Liver (tissue), 9 donors: ENCODE data around the gene MEG3. TPM values are rescaled to one million over a fixed set of nuclear protein-coding genes. Genes with fewer than 3 reads are reported as not detected.

ENCODE experiments used
- DNase-seq: peaks from one replicate; pipeline ENCODE4 v3.0.0-alpha.2; 2017; ENCODE audit warnings: low spot score
- H3K27ac ChIP-seq, 2 donors: one replicate each; pipeline ENCODE4 v1.7.0; 2013; ENCODE audit warnings: inconsistent platforms in 2 of 2, low read length in 2 of 2, control low read depth in 1 of 2, low read depth in 1 of 2, mild to moderate bottlenecking in 1 of 2
- H3K27me3 ChIP-seq, 4 donors: one replicate each; pipeline versions ENCODE4 v1.6.1 to v1.7.0; 2013; ENCODE audit warnings: low read length in 3 of 4, inconsistent platforms in 1 of 4, mild to moderate bottlenecking in 1 of 4, moderate library complexity in 1 of 4; ENCODE audit not compliant: control insufficient read depth in 4 of 4, insufficient read depth in 4 of 4
- H3K36me3 ChIP-seq, 4 donors: one replicate each; pipeline versions ENCODE4 v1.6.1 to v1.7.0; 2013; ENCODE audit warnings: low read length in 3 of 4, mild to moderate bottlenecking in 3 of 4, low read depth in 1 of 4, moderate library complexity in 1 of 4; ENCODE audit not compliant: control insufficient read depth in 4 of 4, insufficient read depth in 3 of 4
- H3K4me1 ChIP-seq, 4 donors: one replicate each; pipeline versions ENCODE4 v1.6.1 to v1.7.0; 2013; ENCODE audit warnings: low read length in 3 of 4, mild to moderate bottlenecking in 3 of 4, moderate library complexity in 1 of 4; ENCODE audit not compliant: control insufficient read depth in 4 of 4, insufficient read depth in 4 of 4
- H3K4me3 ChIP-seq, 3 donors: one replicate each; pipeline versions ENCODE4 v1.6.1 to v1.7.0; 2013; ENCODE audit warnings: low read length in 3 of 3, control low read depth in 1 of 3, low read depth in 1 of 3, mild to moderate bottlenecking in 1 of 3
- H3K9ac ChIP-seq, 2 donors: one replicate each; pipeline ENCODE4 v1.7.0; 2013; ENCODE audit warnings: low read length in 2 of 2, mild to moderate bottlenecking in 2 of 2, moderate library complexity in 2 of 2, control low read depth in 1 of 2, low read depth in 1 of 2
- H3K9me3 ChIP-seq, 4 donors: one replicate each; pipeline versions ENCODE4 v1.6.1 to v1.7.0; 2013; ENCODE audit warnings: low read length in 3 of 4; ENCODE audit not compliant: control insufficient read depth in 4 of 4
- FOXA2 ChIP-seq: IDR thresholded peaks from 2 replicates; pipeline ENCODE4 v1.6.1; 2016; ENCODE audit warnings: antibody characterized with exemption
- GABPA ChIP-seq, 2 donors: IDR thresholded peaks in 1 of 2; conservative IDR thresholded peaks in 1 of 2; 2 replicates each; pipeline ENCODE4 v1.6.1; 2016; ENCODE audit warnings: antibody characterized with exemption in 2 of 2, mild to moderate bottlenecking in 1 of 2, moderate library complexity in 1 of 2
- HNF4A ChIP-seq, 2 donors: conservative IDR thresholded peaks; 2 replicates each; pipeline ENCODE4 v1.6.1; 2016; ENCODE audit warnings: antibody characterized with exemption in 2 of 2, mild to moderate bottlenecking in 2 of 2
- JUND ChIP-seq, 2 donors: IDR thresholded peaks; 2 replicates each; pipeline ENCODE4 v1.6.1; 2016; ENCODE audit warnings: antibody characterized with exemption in 2 of 2
- NR2F2 ChIP-seq: IDR thresholded peaks from 2 replicates; pipeline ENCODE4 v1.6.1; 2016; ENCODE audit warnings: antibody characterized with exemption
- RAD21 ChIP-seq, 2 donors: IDR thresholded peaks; 2 replicates each; pipeline ENCODE4 v1.6.1; 2016; ENCODE audit warnings: antibody characterized with exemption in 2 of 2, mild to moderate bottlenecking in 2 of 2
- RXRA ChIP-seq, 2 donors: IDR thresholded peaks; 2 replicates each; pipeline ENCODE4 v1.6.1; 2017 to 2018; ENCODE audit warnings: antibody characterized with exemption in 2 of 2, mild to moderate bottlenecking in 1 of 2
- SP1 ChIP-seq: IDR thresholded peaks from 2 replicates; pipeline ENCODE4 v1.6.1; 2018; ENCODE audit warnings: antibody characterized with exemption, mild to moderate bottlenecking
- YY1 ChIP-seq: IDR thresholded peaks from 2 replicates; pipeline ENCODE4 v1.6.1; 2016; ENCODE audit warnings: antibody characterized with exemption, mild to moderate bottlenecking
- whole genome bisulfite sequencing: extraction: QIAGEN DNeasy Blood & Tissue Kit; methylation state at CpG from one replicate; pipeline ENCODE4 v1.1.7; 2013; 5-methylcytosine and 5-hydroxymethylcytosine counted together
- polyA plus RNA-seq, 2 donors: library from polyadenylated mRNA; stranded (reverse) in 1 of 2; unstranded in 1 of 2; fragments of 200-250 nt in 1 of 2; fragments of >200 nt in 1 of 2; fragmentation: Nextera tagmentation in 1 of 2; extraction: Ambion mirVana in 1 of 2; gene quantifications; one replicate each; pipeline versions ENCODE4 v1.2.1 to v1.2.3, GENCODE V29; 2013 to 2015
- total RNA-seq, 2 donors: library from RNA; depleted of rRNA; stranded (reverse); fragments of >200 nt; gene quantifications; one replicate each; pipeline ENCODE4 v1.2.3, GENCODE V29; 2014
- TF ChIP-seq, protein P1 (sequence below): IDR thresholded peaks from 2 replicates; pipeline ENCODE4 v1.6.1; 2016; ENCODE audit warnings: antibody characterized with exemption
- TF ChIP-seq, protein P2 (sequence below): IDR thresholded peaks from 2 replicates; pipeline ENCODE4 v1.6.1; 2016; ENCODE audit warnings: antibody characterized with exemption, mild to moderate bottlenecking
- TF ChIP-seq, protein P3 (sequence below): fragments of 150-350 bp; IDR thresholded peaks from 2 replicates; pipeline ENCODE4 v1.5.1; 2017; ENCODE audit warnings: improper control_type of control experiment, low read depth, low read length; ENCODE audit not compliant: missing input control
- TF ChIP-seq, protein P4 (sequence below): IDR thresholded peaks from 2 replicates; pipeline ENCODE4 v1.6.1; 2016; ENCODE audit warnings: antibody characterized with exemption
- TF ChIP-seq, protein P5 (sequence below): IDR thresholded peaks from 2 replicates; pipeline ENCODE4 v1.6.1; 2016; ENCODE audit warnings: antibody characterized with exemption
- donor health status: healthy.
- donor health status: healthy.
- donor health status: healthy.
- donor health status: healthy.
- donor health status: healthy.

Gene MEG3
- total and polyA plus RNA-seq, 4 donors = 12.3 to 485 (median 23.1) TPM

DNA sequence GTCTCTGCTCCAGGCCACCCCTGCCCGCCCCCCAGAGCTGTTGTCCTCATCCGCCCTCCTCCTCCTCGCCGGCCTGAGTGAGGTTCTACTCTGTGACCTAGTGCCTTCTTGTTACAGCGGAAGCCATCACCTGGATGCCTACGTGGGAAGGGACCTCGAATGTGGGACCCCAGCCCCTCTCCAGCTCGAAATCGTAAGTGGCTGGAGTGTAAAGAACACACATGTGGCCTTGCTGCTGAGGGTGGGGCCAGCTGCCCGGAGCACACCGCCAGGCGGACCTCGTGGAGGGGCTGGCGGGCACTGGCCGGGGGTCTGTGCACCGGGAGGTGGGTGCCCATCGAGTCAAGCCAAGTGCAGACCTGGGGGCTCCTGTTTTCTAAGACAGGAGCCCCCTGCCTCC is 19.4 kb downstream of the MEG3 start:
- Histone ChIP-seq H3K36me3 (no peaks in the 10 kb centered on the region), H3K27me3 (peaks cover 0 to 2% (median 0%) of the 10 kb centered on the region in 4 donors), H3K4me3 (no peak overlapping the region), H3K9ac (no peak overlapping the region), H3K4me1 (no peaks in the 10 kb centered on the region), H3K9me3 (no peaks in the 10 kb centered on the region), H3K27ac (no peak overlapping the region)
- no peak for DNase-seq
- TF ChIP-seq, protein P1, sequence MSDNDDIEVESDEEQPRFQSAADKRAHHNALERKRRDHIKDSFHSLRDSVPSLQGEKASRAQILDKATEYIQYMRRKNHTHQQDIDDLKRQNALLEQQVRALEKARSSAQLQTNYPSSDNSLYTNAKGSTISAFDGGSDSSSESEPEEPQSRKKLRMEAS = no peak
- 90% methylated on average over 17 of the region's 17 CpGs for WGBS

DNA sequence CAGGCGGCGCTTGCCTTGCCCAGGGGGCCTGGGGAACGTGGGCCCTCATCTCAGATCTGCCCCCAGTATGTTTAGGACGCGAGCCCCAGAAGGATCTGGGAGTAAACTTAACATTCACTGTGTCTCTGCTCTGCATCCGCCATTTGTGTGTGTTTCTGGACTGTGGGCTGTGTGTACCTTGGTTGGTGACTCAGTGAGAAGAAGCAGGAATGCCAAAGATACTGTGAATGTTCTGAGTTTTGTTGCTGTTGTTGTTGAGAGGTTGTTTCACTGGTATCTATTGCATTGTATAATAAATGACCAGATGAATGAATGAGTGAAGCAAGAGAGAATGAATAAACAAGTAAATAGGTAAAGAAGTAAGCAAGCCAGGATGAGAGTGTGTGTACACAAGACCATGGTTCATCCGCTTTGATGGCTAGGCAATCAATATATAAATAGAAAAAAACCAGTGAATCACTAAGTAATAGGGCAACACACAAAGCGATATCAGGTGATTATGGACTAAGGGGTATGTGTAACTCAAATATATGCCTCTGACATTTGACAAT is 20.5 kb downstream of the MEG3 start:
- Histone ChIP-seq H3K4me3 (no peak overlapping the region), H3K9me3 (no peaks in the 10 kb centered on the region), H3K9ac (no peak overlapping the region), H3K36me3 (no peaks in the 10 kb centered on the region), H3K4me1 (no peaks in the 10 kb centered on the region), H3K27me3 (peaks cover 0 to 2% (median 0%) of the 10 kb centered on the region in 4 donors), H3K27ac (no peak overlapping the region)
- WGBS = 82% methylated on average over 8 of the region's 8 CpGs
- TF ChIP-seq GABPA (IDR thresholded peaks at IDR 0.05 in 1 of 2, conservative IDR thresholded peaks at IDR 0.05 in 1 of 2) = no peak
- TF ChIP-seq, protein P2, sequence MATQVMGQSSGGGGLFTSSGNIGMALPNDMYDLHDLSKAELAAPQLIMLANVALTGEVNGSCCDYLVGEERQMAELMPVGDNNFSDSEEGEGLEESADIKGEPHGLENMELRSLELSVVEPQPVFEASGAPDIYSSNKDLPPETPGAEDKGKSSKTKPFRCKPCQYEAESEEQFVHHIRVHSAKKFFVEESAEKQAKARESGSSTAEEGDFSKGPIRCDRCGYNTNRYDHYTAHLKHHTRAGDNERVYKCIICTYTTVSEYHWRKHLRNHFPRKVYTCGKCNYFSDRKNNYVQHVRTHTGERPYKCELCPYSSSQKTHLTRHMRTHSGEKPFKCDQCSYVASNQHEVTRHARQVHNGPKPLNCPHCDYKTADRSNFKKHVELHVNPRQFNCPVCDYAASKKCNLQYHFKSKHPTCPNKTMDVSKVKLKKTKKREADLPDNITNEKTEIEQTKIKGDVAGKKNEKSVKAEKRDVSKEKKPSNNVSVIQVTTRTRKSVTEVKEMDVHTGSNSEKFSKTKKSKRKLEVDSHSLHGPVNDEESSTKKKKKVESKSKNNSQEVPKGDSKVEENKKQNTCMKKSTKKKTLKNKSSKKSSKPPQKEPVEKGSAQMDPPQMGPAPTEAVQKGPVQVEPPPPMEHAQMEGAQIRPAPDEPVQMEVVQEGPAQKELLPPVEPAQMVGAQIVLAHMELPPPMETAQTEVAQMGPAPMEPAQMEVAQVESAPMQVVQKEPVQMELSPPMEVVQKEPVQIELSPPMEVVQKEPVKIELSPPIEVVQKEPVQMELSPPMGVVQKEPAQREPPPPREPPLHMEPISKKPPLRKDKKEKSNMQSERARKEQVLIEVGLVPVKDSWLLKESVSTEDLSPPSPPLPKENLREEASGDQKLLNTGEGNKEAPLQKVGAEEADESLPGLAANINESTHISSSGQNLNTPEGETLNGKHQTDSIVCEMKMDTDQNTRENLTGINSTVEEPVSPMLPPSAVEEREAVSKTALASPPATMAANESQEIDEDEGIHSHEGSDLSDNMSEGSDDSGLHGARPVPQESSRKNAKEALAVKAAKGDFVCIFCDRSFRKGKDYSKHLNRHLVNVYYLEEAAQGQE = no peak
- no peak for TF ChIP-seq SP1
- TF ChIP-seq, protein P3, sequence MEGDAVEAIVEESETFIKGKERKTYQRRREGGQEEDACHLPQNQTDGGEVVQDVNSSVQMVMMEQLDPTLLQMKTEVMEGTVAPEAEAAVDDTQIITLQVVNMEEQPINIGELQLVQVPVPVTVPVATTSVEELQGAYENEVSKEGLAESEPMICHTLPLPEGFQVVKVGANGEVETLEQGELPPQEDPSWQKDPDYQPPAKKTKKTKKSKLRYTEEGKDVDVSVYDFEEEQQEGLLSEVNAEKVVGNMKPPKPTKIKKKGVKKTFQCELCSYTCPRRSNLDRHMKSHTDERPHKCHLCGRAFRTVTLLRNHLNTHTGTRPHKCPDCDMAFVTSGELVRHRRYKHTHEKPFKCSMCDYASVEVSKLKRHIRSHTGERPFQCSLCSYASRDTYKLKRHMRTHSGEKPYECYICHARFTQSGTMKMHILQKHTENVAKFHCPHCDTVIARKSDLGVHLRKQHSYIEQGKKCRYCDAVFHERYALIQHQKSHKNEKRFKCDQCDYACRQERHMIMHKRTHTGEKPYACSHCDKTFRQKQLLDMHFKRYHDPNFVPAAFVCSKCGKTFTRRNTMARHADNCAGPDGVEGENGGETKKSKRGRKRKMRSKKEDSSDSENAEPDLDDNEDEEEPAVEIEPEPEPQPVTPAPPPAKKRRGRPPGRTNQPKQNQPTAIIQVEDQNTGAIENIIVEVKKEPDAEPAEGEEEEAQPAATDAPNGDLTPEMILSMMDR = no peak
- TF ChIP-seq RAD21 (IDR thresholded peaks at IDR 0.05) = no peak
- TF ChIP-seq JUND (IDR thresholded peaks at IDR 0.05) = no peak
- no peak for TF ChIP-seq NR2F2
- no peak for TF ChIP-seq YY1
- TF ChIP-seq FOXA2 = no peak
- no peak for DNase-seq

DNA sequence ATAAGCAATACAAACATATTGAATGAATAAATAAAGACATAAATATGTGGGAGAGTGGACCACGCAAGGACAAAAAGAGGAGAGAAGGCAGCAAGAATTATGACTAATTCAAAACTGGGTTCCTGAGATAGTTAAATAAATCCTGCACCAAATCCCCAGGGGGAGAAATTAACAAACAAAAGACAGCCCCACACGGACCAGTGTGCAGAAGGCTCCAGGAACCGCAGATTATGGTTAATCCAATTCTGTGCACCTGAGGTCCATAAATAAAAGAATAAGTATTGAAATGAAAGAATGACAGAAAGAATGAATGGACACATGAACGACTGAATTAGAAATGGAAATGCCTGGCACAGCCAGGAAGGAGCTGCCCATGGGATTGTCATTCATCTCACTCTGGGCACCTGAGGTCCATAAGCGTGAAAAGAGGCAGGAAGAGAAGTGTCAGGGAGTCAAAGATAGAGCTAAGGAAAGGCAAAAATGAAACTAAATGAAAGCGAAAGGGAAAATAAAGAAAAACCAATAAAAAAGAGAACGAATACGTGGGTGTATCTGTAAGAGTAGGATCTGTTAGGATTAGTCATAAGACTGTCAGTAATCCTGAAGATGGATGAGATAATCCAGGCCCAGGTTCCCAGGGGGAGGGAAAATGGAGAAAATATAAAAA is 23.3 kb downstream of the MEG3 start:
- 47% methylated on average over 8 of the region's 8 CpGs for WGBS
- no peak overlapping the region for H3K4me3 ChIP-seq
- H3K9me3 ChIP-seq = no peaks in the 10 kb centered on the region
- no peaks in the 10 kb centered on the region for H3K36me3 ChIP-seq
- H3K27me3 ChIP-seq = peaks cover 0 to 2% (median 0%) of the 10 kb centered on the region in 4 donors
- TF ChIP-seq, protein P2 = no peak
- TF ChIP-seq RXRA (IDR thresholded peaks at IDR 0.05) = no peak
- TF ChIP-seq JUND (IDR thresholded peaks at IDR 0.05) = no peak
- TF ChIP-seq, protein P4, sequence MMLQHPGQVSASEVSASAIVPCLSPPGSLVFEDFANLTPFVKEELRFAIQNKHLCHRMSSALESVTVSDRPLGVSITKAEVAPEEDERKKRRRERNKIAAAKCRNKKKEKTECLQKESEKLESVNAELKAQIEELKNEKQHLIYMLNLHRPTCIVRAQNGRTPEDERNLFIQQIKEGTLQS = no peak
- TF ChIP-seq NR2F2 = no peak
- TF ChIP-seq, protein P5, sequence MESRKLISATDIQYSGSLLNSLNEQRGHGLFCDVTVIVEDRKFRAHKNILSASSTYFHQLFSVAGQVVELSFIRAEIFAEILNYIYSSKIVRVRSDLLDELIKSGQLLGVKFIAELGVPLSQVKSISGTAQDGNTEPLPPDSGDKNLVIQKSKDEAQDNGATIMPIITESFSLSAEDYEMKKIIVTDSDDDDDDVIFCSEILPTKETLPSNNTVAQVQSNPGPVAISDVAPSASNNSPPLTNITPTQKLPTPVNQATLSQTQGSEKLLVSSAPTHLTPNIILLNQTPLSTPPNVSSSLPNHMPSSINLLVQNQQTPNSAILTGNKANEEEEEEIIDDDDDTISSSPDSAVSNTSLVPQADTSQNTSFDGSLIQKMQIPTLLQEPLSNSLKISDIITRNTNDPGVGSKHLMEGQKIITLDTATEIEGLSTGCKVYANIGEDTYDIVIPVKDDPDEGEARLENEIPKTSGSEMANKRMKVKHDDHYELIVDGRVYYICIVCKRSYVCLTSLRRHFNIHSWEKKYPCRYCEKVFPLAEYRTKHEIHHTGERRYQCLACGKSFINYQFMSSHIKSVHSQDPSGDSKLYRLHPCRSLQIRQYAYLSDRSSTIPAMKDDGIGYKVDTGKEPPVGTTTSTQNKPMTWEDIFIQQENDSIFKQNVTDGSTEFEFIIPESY = no peak
- no peak for TF ChIP-seq HNF4A (conservative IDR thresholded peaks at IDR 0.05)
- H3K27ac ChIP-seq = no peak overlapping the region
- DNase-seq = no peak
- H3K9ac ChIP-seq = no peak overlapping the region
- H3K4me1 ChIP-seq = no peaks in the 10 kb centered on the region
